Activated naive CD8-positive, alpha-beta T cell treated with anti-CD3 and anti-CD28 coated beads, Interleukin-2, amount 10 ng/mL, durations not matched to agents 7 days and 5 days (primary cell): ENCODE measurements around the gene TJP1. TPM values are rescaled to one million over a fixed set of nuclear protein-coding genes. Genes with fewer than 3 reads are reported as not detected.
"Not testable (repeated sequence)": the region's sequence is repeated elsewhere in the genome, so short reads cannot be mapped to it uniquely, and the experiment has no call there.

Experiments used
- ATAC-seq: fragments of 150-1000 bp; cut with Tn5 transposase; one replicate; pipeline ENCODE4 v1.10.0; 2021; ENCODE audit warnings: low read depth, moderate library complexity
- POLR2A ChIA-PET: fragments of 350-600 bp; sonication (Branson Sonifier 250); formaldehyde crosslinking; loops from one replicate; lab custom pipeline; 2021; ENCODE audit warnings: antibody characterized with exemption; lab: Charles Lee
- DNase-seq: peaks from one replicate; pipeline ENCODE4 v3.0.0; 2021
- H3K27ac Mint-ChIP-seq: one replicate; pipeline ENCODE4 v1.8.0; 2022; ENCODE audit warnings: mild to moderate bottlenecking, mixed read lengths
- H3K27me3 Mint-ChIP-seq: one replicate; pipeline ENCODE4 v1.8.0; 2022; ENCODE audit warnings: mild to moderate bottlenecking, moderate library complexity, mixed read lengths
- H3K36me3 Mint-ChIP-seq: one replicate; pipeline ENCODE4 v1.8.0; 2021; ENCODE audit warnings: mild to moderate bottlenecking, mixed read lengths
- H3K4me1 Mint-ChIP-seq: one replicate; pipeline ENCODE4 v1.8.0; 2021; ENCODE audit warnings: mixed read lengths
- H3K4me3 Mint-ChIP-seq: one replicate; pipeline ENCODE4 v1.8.0; 2022; ENCODE audit warnings: mild to moderate bottlenecking, moderate library complexity, mixed read lengths
- H3K9me3 Mint-ChIP-seq: one replicate; pipeline ENCODE4 v1.8.0; 2021; ENCODE audit warnings: mixed read lengths
- total RNA-seq, 2 experiments: library from RNA; stranded (reverse); gene quantifications; one replicate each; pipeline ENCODE4 v1.2.3, GENCODE V29; 2021

TJP1 gene
- total RNA-seq, 2 experiments from 2014 or later = not detected

DNA sequence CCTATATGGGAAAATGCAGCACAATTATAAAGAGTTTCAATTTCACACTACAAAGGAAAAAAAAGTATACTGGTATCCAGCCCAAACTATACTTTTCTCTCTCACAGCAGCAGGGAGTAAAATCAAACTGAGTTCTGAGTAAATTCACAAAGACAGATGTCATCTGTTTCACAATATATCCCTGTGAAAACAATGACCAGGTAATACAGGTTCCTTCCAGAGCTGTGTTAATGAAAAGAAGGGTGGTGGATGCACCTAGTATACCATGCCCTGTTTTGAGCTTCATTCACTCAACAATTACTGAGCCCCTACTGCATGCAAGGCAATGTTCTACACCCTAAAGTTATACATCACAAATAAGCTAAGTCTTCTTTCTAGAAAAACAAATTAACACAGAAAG is 108.5 kb downstream of the TJP1 start:
- no peak for ATAC-seq
- POLR2A ChIA-PET = no interaction called here

DNA sequence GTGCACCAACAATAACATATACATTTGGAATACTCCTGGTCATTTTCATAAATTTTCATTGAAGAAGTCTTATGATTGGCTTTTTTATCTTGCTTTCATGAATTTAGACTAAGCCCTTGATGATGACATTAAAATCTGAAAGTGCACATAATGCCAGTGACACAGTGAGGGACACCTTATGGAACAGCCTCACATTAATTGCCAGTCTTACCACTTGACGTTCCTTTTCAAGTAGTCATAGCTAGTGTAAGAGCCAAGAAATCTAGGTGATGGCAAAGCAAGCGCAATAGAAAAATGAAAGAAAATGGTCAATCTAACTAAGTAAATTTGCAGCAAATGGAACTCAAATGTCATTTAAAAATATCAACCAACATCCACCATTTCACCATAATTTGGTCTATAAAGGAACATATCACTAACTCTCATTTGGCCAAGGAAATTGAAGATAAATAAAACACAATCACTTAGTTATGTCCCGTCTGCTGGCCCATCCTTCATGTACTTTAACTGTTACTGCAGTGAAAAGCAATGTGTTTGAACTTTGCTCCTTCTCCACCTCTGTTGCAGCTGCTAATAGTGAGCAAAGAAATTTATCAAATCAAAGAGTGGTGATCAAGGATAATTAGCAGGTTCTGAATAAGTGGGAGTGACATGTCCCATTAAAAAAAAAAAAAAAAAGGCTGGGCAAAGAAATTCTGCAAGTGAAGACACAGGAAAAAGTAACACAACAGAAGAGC is 110.0 kb downstream of the TJP1 start:
- no peaks in the 10 kb centered on the region for H3K4me1 Mint-ChIP-seq
- no peak overlapping the region for H3K4me3 Mint-ChIP-seq
- no peaks in the 10 kb centered on the region for H3K9me3 Mint-ChIP-seq
- DNase-seq (no peak), ATAC-seq (no peak)
- H3K27ac Mint-ChIP-seq = no peak overlapping the region
- H3K27me3 Mint-ChIP-seq = peaks cover 16% of the 10 kb centered on the region
- POLR2A ChIA-PET = interaction anchor here (0.6 kb wide), 1 partner anchor 66 kb away, joined by 3 read pairs; no protein-coding TSS in a partner anchor
- no peaks in the 10 kb centered on the region for H3K36me3 Mint-ChIP-seq

More for the DNA sequence above, 108.5 kb downstream of the TJP1 start:
- Mint-ChIP-seq H3K9me3 (no peaks in the 10 kb centered on the region), H3K27me3 (peaks cover 19% of the 10 kb centered on the region), H3K36me3 (no peaks in the 10 kb centered on the region), H3K4me3 (no peak overlapping the region), H3K4me1 (no peaks in the 10 kb centered on the region), H3K27ac (no peak overlapping the region)
- DNase-seq = no peak

DNA sequence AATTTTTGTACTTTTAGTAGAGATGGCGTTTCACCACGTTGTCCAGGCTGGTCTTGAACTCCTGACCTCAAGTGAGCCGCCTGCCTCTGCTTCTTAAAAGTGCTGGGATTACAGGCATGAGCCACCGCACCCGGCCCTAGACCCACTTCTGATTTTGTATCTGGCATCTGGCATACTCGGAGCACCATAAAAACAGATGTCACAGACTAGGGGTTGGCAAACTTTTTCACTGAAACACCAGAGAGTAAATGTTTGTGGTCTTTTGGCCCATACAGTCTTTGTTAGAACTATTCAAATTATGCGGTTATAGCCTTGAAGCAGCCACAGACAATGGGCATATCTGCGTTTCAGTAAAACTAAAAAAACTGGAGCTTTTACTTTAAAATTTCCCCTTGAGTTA is 110.7 kb downstream of the TJP1 start:
- Mint-ChIP-seq H3K4me1 (no peaks in the 10 kb centered on the region), H3K27ac (no peak overlapping the region), H3K36me3 (no peaks in the 10 kb centered on the region), H3K9me3 (no peaks in the 10 kb centered on the region), H3K27me3 (peaks cover 16% of the 10 kb centered on the region), H3K4me3 (no peak overlapping the region)
- POLR2A ChIA-PET = no interaction called here
- no peak for DNase-seq
- no peak for ATAC-seq

DNA sequence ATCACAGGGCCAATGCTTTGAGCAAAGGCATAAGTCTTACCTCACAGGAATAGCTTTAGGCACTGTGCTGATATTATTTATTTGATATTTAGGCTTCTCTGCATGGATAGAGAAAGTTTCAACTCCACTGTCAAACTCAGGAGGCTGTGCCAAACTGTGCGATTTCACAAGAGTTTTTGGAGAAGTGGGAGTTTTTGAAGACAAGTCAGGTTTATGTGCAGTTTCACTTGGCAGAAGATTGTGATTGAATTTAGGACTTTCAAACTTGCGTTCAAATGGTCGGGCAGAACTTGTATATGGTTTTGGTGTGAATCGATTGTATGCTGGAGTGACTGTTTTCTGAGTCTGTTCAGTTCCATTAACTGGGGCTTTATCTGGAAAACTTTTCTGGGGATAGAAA is 113.7 kb downstream of the TJP1 start:
- H3K4me3 Mint-ChIP-seq = no peak overlapping the region
- H3K4me1 Mint-ChIP-seq = no peaks in the 10 kb centered on the region
- POLR2A ChIA-PET = interaction anchor here (0.6 kb wide), 1 partner anchor 15 kb away, joined by 3 read pairs; no protein-coding TSS in a partner anchor
- DNase-seq (no peak), ATAC-seq (no peak)
- no peaks in the 10 kb centered on the region for H3K36me3 Mint-ChIP-seq
- H3K27ac Mint-ChIP-seq = no peak overlapping the region
- H3K27me3 Mint-ChIP-seq = peaks cover 11% of the 10 kb centered on the region
- H3K9me3 Mint-ChIP-seq = no peaks in the 10 kb centered on the region

DNA sequence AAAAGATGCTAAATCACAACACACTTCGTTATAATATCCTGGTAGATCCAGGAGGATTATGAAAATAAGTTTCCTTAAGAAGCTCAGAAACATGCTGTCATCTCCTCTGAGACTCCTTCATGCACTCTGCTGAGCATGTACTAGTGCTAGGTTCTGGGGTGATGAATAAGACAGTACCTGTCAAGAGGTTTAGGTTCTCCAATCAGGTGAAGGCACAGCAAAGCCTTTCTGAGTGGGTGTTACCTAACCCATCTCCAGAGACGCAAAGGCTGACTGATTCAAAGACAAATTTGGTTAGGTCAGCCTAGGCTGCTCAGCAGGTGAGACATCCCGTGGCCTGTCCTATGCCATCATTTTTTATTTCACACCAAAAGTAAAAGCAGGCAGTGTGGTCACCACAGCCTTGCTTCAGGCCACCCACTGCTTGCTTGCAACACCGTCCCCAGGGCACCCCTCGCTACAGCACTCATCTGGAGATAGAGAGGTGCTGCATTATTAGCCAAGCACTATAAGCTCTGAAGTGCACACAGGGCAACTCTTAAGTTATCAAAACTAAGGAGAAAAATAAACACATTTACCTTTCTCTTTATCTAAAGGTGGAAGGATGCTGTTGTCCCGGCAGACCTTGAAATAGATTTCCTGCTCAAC is 117.2 kb downstream of the TJP1 start:
- H3K4me1 Mint-ChIP-seq = no peaks in the 10 kb centered on the region
- POLR2A ChIA-PET = no interaction called here
- ATAC-seq (no peak), DNase-seq (no peak)
- no peak overlapping the region for H3K27ac Mint-ChIP-seq
- no peaks in the 10 kb centered on the region for H3K27me3 Mint-ChIP-seq
- no peak overlapping the region for H3K4me3 Mint-ChIP-seq
- H3K9me3 Mint-ChIP-seq = no peaks in the 10 kb centered on the region
- no peaks in the 10 kb centered on the region for H3K36me3 Mint-ChIP-seq

DNA sequence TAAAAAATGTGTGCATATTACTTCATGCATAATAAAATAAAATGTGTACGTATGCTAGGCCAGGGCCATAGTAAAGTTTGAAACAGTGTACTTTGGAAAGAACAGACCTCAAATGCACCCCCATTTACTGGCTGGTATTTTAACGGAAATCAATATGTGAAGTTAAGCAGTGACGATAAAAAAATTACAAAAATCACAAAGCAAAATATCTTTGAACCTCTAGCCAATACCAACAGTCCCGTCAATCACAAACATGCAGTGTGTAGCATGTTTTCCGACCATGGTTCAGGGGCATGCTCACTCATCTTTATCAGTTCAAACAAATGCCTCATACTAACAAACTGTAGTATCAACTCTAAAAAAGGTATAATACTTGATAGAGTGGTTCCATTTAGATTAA is 121.1 kb downstream of the TJP1 start:
- H3K27me3 Mint-ChIP-seq = no peaks in the 10 kb centered on the region
- no peak for DNase-seq
- no peaks in the 10 kb centered on the region for H3K4me1 Mint-ChIP-seq
- no peak for ATAC-seq
- POLR2A ChIA-PET = no interaction called here
- no peak overlapping the region for H3K27ac Mint-ChIP-seq
- no peaks in the 10 kb centered on the region for H3K9me3 Mint-ChIP-seq
- no peaks in the 10 kb centered on the region for H3K36me3 Mint-ChIP-seq
- no peak overlapping the region for H3K4me3 Mint-ChIP-seq

DNA sequence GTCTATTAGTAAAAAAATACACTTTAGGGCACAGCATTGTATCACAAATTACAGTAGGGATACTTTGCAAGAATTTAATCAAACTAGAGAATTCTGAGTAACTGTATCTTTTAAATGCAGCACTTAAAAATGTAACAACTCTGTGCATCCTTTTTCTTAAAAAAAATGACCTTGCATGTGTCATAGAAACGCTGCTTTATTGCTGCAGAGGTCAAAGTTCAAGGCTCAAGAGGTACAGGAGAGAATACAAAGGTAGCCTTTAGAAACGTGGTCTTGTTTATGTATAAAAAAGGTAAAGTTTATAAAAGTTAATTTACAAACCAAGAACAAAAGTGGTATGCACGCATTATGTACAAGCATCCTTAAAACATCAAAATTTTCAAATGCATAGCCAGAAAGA is 122.0 kb downstream of the TJP1 start:
- no peaks in the 10 kb centered on the region for H3K27me3 Mint-ChIP-seq
- no peak overlapping the region for H3K27ac Mint-ChIP-seq
- no peaks in the 10 kb centered on the region for H3K4me1 Mint-ChIP-seq
- H3K36me3 Mint-ChIP-seq = no peaks in the 10 kb centered on the region
- POLR2A ChIA-PET = no interaction called here
- H3K9me3 Mint-ChIP-seq = no peaks in the 10 kb centered on the region
- no peak overlapping the region for H3K4me3 Mint-ChIP-seq
- ATAC-seq = no peak
- no peak for DNase-seq

DNA sequence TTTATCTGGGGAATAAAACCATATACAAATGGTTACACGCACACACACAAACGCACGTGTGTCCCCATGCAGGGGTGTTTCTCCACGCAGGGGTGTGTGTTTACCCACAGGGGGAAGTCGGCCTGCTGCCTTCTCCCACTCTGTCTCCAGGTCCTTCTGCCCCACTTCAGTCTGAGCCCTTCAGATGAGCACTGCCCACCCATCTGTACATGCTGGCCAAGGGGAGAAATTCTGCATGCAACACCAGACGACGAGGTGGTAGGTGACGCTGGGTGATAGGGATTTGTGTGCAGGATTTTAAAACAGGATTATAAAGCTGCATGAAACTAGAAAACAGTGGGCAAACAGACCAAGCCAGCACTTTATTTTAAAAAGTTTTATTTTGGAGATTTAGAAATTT is 122.5 kb downstream of the TJP1 start:
- Mint-ChIP-seq H3K4me3 (no peak overlapping the region), H3K4me1 (no peaks in the 10 kb centered on the region), H3K36me3 (no peaks in the 10 kb centered on the region), H3K27me3 (no peaks in the 10 kb centered on the region), H3K27ac (no peak overlapping the region), H3K9me3 (no peaks in the 10 kb centered on the region)
- ATAC-seq (no peak), DNase-seq (no peak)
- POLR2A ChIA-PET = no interaction called here

DNA sequence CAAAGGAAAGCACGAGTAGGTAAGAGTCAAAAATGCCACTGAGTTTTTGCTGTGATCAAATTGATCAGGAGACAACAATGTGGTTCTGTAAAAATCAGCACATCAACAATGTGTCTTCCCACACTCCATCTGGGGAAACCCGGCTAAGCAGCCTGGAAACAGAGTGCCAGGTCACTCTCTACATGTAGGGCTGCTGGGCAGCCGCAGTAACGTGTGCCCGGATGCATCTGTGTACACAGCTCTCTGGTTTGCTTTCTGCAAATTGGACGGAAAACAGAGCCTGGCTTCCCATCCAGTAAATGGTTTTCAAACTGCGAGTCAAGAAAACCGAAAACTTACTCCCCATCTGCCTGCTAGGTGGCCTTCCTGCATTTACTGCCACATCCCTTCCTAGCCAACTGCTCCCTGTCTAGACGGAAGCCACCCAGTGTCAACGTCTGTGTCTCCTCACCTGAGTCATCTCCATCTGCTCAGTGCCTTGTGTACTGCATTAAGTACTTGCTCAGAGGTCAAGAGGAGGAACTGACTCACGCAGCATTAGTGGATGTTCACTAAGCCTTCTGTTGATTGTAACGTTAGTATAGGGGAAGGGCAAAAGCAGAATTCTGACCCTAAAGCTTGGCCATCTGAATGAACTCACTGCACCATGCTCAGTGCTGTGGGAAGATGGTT is 124.1 kb downstream of the TJP1 start:
- Mint-ChIP-seq H3K4me3 (no peak overlapping the region), H3K9me3 (no peaks in the 10 kb centered on the region), H3K27ac (no peak overlapping the region), H3K36me3 (no peaks in the 10 kb centered on the region), H3K4me1 (no peaks in the 10 kb centered on the region), H3K27me3 (peaks cover 5% of the 10 kb centered on the region)
- DNase-seq (no peak), ATAC-seq (no peak)
- POLR2A ChIA-PET = no interaction called here

DNA sequence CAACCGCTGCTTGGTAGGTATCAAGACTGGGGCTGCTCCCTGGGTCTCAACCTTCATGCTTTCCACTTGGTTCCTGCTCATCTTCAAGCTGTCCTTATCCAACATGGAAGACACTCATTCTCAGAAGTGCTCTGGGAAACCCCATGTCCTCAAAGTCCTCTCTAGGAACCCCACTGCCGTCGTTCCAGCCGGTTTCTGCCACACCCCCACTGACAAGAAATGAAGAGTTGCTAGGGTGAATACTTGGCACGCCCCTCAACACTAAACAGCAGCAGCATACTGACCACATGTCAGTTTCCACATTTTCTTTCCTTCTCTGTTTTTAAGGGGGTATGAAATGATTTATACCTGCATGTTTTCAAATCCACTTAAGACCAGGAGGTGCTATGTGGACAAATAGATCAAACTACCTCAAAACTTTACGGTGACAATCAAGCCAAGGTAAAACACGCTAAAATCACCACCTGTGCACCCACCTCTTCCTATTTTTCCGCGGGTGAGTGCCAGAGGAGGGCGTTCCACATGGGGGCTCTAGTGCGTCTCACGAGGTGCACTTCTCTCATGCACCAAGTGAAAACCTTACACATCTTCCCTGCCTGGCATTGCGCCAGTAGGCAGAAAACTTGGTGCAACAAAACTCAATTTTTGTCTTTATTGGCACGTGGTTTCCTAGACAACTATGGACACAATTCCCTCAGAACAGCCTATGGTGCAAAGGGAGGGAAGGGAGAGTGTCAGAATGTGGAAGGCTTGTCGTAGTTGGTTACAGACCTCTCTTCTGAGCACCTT is 125.1 kb downstream of the TJP1 start:
- no peaks in the 10 kb centered on the region for H3K4me1 Mint-ChIP-seq
- POLR2A ChIA-PET = no interaction called here
- H3K9me3 Mint-ChIP-seq = no peaks in the 10 kb centered on the region
- DNase-seq (no peak), ATAC-seq (no peak)
- H3K36me3 Mint-ChIP-seq = no peaks in the 10 kb centered on the region
- no peak overlapping the region for H3K4me3 Mint-ChIP-seq
- H3K27ac Mint-ChIP-seq = no peak overlapping the region
- peaks cover 9% of the 10 kb centered on the region for H3K27me3 Mint-ChIP-seq

DNA sequence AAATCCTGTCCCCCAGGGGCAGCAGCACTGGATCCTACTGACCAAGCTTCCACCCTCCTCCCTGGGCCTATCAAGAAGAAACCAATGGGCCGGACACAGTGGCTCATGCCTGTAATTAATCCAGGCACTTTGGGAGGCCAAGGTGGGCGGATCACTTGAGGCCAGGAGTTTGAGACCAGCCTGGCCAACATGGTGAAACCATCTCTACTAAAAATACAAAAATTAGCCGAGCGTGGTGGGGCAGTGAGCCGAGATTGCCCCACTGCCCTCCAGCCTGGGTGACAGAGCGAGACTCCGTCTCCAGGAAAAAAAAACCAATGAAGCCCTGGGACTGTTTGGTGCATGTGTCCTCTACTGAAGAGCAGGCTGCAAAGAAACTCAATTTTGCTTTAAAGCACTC is 125.8 kb downstream of the TJP1 start:
- H3K27ac Mint-ChIP-seq, H3K36me3 Mint-ChIP-seq, H3K4me3 Mint-ChIP-seq, H3K4me1 Mint-ChIP-seq, DNase-seq, ATAC-seq, H3K27me3 Mint-ChIP-seq, POLR2A ChIA-PET, H3K9me3 Mint-ChIP-seq: not testable (repeated sequence)

DNA sequence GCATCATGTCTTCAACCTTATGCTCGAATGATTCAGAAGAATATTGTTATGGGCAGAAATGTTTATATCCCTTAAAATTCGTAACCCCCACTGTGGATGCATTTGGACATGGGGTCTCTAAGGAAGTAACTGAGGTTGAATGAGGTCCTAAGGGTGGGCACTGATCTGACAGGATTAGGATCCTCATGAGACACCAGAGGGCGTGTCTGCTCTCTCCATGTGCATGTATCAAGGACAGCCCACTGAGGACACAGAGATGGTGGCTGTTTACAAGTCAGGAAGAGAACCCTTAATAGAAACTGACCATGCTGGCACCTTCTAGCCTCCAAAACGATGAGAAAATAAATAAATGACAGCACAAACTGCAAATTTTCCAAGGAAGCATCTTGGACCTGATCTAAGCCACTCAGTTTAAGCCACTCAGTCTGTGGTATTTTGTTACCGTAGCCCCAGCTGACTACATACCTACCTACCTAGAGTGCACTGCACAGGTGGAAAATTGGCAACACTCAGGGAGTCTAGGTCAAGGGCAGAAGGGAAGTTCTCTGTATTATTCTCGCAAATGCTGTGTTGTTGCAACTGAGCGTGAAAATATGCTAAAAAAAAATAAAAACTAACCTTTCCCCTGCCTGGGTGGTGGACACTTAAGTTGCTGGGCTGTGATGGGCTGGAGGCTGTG is 126.6 kb downstream of the TJP1 start:
- POLR2A ChIA-PET = no interaction called here
- Mint-ChIP-seq H3K36me3 (no peaks in the 10 kb centered on the region), H3K4me1 (no peaks in the 10 kb centered on the region), H3K4me3 (no peak overlapping the region), H3K27ac (no peak overlapping the region), H3K27me3 (peaks cover 9% of the 10 kb centered on the region), H3K9me3 (no peaks in the 10 kb centered on the region)
- no peak for ATAC-seq
- DNase-seq = no peak

DNA sequence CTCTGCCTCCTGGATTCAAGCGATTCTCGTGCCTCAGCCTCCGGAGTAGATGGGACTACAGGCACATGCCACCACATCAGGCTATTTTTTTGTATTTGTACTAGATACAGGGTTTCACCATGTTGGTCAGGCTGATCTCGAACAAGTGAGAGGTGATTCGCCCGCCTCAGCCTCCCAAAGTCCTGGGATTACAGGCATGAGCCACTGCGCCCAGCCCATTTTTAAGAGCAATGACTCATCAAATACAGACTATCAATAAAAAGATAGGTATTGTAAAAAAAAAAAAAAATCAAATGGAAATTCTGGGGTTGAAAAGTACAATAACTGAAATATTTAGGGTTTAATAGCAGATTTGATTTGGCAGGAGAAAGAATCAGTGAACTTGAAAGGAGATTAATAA is 129.0 kb downstream of the TJP1 start:
- no peaks in the 10 kb centered on the region for H3K36me3 Mint-ChIP-seq
- H3K9me3 Mint-ChIP-seq = no peaks in the 10 kb centered on the region
- POLR2A ChIA-PET = no interaction called here
- DNase-seq (no peak), ATAC-seq (no peak)
- H3K27ac Mint-ChIP-seq = no peak overlapping the region
- H3K4me1 Mint-ChIP-seq = no peaks in the 10 kb centered on the region
- H3K27me3 Mint-ChIP-seq = peaks cover 9% of the 10 kb centered on the region
- no peak overlapping the region for H3K4me3 Mint-ChIP-seq
